ENCODE results near the gene GRID1. TPM values are rescaled to one million over a fixed set of nuclear protein-coding genes. Genes with fewer than 3 reads are reported as not detected.

The GRID1 gene
- total and polyA plus RNA-seq, 10 of the 15 experiments (the other 5 are each of a cell fraction or from before 2014, with no cell fraction given), result 0.04 to 0.62 (median 0.08) TPM; not detected in 5

DNA sequence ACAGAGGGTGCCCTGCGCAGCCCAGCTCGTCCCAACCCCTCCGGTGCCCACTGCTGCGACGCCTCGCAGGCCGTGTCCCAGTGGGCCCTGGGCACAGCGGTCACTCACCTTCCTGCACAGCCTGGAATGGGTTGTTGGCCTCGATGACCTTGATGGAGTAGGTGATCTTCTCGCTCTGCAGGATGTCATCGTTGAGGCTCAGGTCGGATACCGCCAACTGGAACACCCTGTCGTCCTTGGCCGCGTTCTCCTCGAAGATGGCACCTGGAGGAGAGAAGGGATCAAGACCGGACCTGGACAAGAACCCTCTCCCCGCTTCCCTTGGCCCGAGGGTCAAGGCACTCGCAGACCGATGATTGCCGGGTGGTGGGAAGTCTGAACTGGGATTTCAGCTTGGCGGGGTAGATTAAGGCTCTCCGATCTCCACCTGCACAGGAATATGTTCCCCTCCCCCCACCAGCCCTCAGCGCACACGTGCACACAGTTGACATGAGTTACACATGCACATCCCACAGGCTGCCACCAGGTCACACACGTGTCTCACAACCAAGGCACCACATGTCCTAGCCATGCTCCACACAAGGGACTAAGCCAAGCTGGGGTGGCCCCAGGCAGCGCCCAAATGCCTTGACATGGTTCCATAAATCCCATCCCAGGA, 2.6 kb downstream of the GRID1 start (continued):
- TF ChIP-seq, protein P1, sequence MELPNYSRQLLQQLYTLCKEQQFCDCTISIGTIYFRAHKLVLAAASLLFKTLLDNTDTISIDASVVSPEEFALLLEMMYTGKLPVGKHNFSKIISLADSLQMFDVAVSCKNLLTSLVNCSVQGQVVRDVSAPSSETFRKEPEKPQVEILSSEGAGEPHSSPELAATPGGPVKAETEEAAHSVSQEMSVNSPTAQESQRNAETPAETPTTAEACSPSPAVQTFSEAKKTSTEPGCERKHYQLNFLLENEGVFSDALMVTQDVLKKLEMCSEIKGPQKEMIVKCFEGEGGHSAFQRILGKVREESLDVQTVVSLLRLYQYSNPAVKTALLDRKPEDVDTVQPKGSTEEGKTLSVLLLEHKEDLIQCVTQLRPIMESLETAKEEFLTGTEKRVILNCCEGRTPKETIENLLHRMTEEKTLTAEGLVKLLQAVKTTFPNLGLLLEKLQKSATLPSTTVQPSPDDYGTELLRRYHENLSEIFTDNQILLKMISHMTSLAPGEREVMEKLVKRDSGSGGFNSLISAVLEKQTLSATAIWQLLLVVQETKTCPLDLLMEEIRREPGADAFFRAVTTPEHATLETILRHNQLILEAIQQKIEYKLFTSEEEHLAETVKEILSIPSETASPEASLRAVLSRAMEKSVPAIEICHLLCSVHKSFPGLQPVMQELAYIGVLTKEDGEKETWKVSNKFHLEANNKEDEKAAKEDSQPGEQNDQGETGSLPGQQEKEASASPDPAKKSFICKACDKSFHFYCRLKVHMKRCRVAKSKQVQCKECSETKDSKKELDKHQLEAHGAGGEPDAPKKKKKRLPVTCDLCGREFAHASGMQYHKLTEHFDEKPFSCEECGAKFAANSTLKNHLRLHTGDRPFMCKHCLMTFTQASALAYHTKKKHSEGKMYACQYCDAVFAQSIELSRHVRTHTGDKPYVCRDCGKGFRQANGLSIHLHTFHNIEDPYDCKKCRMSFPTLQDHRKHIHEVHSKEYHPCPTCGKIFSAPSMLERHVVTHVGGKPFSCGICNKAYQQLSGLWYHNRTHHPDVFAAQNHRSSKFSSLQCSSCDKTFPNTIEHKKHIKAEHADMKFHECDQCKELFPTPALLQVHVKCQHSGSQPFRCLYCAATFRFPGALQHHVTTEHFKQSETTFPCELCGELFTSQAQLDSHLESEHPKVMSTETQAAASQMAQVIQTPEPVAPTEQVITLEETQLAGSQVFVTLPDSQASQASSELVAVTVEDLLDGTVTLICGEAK (IDR thresholded peaks at IDR 0.05; ENCODE audit: borderline replicate concordance), result no peak
- TF ChIP-seq NR2F1 (conservative IDR thresholded peaks at IDR 0.05), result no peak

GRCh38 chr10:86363184-86363832, 3.3 kb downstream of the GRID1 start:
- no peaks in the 10 kb centered on the region for H3K36me3 ChIP-seq (ENCODE audit: control insufficient read depth in 2 of 2, insufficient read depth in 2 of 2, low read length in 1 of 2)
- in situ Hi-C loops (cut with MboI), result no loop called here
- ATAC-seq, result peak; percentile 74
- CTCF ChIA-PET, result interaction anchor here (1.6 to 1.8 kb wide), 3 partner anchors 12 to 102 kb away, joined by 3 to 8 read pairs (median 5); no protein-coding TSS in a partner anchor
- peaks cover 24 to 34% of the 10 kb centered on the region in 2 experiments for H3K27me3 ChIP-seq (replicated peaks in 1 of 2; ENCODE audit: control insufficient read depth in 2 of 2, insufficient read depth in 2 of 2, low read length in 1 of 2)
- H4K20me1 ChIP-seq (ENCODE audit: control insufficient read depth, insufficient read depth), result peaks cover 3% of the 10 kb centered on the region; the same call in 1 of the 2 replicates
- no peak overlapping the region for H3K27ac ChIP-seq (ENCODE audit: control insufficient read depth, insufficient read depth)
- FAIRE-seq, result no peak
- no peaks in the 10 kb centered on the region for H3K9me3 ChIP-seq (replicated peaks; ENCODE audit: control insufficient read depth, insufficient read depth, low read length)
- POLR2A ChIA-PET, result no interaction called here
- no peaks in the 10 kb centered on the region for H3K79me2 ChIP-seq (ENCODE audit: control insufficient read depth, insufficient read depth, low read length)
- no peak overlapping the region for H3K4me3 ChIP-seq
- no peak overlapping the region for H2AFZ ChIP-seq (ENCODE audit: control insufficient read depth, low read depth, low read length)
- WGBS (ENCODE audit: insufficient coverage, insufficient replicate concordance, low lambda C conversion rate, missing lambda C conversion rate), result 11% methylated on average over 73 of the region's 80 CpGs
- DNase-seq (ENCODE audit: low read depth, low spot score), result no peak
- no peak overlapping the region for H3K4me2 ChIP-seq (ENCODE audit: control insufficient read depth, insufficient read depth)
- no peak overlapping the region for H3K9ac ChIP-seq (ENCODE audit: control insufficient read depth, insufficient read depth, low read length)
- intact Hi-C loops (cut with micrococcal nuclease; ENCODE audit: unreplicated experiment), result no loop called here
- H3K4me1 ChIP-seq (ENCODE audit: control insufficient read depth, insufficient read depth, low read length), result no peaks in the 10 kb centered on the region; the same call in 1 of the 2 replicates
- RAD21 ChIA-PET (ENCODE audit: unreplicated experiment), result no interaction called here
- SMC1A ChIA-PET (ENCODE audit: uncharacterized antibody, unreplicated experiment), result no interaction called here
- no TSS peak for BruUV-seq (replicated peaks)
- TF ChIP-seq, protein P2, sequence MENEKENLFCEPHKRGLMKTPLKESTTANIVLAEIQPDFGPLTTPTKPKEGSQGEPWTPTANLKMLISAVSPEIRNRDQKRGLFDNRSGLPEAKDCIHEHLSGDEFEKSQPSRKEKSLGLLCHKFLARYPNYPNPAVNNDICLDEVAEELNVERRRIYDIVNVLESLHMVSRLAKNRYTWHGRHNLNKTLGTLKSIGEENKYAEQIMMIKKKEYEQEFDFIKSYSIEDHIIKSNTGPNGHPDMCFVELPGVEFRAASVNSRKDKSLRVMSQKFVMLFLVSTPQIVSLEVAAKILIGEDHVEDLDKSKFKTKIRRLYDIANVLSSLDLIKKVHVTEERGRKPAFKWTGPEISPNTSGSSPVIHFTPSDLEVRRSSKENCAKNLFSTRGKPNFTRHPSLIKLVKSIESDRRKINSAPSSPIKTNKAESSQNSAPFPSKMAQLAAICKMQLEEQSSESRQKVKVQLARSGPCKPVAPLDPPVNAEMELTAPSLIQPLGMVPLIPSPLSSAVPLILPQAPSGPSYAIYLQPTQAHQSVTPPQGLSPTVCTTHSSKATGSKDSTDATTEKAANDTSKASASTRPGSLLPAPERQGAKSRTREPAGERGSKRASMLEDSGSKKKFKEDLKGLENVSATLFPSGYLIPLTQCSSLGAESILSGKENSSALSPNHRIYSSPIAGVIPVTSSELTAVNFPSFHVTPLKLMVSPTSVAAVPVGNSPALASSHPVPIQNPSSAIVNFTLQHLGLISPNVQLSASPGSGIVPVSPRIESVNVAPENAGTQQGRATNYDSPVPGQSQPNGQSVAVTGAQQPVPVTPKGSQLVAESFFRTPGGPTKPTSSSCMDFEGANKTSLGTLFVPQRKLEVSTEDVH (IDR thresholded peaks at IDR 0.05; ENCODE audit: low read depth, partially characterized antibody), result no peak
- TF ChIP-seq LARP7 (IDR thresholded peaks at IDR 0.05), result no peak
- TF ChIP-seq POLR2A (IDR thresholded peaks at IDR 0.05; ENCODE audit: low read depth, low read length), result no peak
- TF ChIP-seq RAD21 (IDR thresholded peaks at IDR 0.05; ENCODE audit: insufficient read depth, low read depth, low read length), result peak; percentile 56
- TF ChIP-seq DPF2 (IDR thresholded peaks at IDR 0.05), result no peak
- no peak for TF ChIP-seq TCF7 (IDR thresholded peaks at IDR 0.05; ENCODE audit: borderline replicate concordance)
- TF ChIP-seq, protein P3, sequence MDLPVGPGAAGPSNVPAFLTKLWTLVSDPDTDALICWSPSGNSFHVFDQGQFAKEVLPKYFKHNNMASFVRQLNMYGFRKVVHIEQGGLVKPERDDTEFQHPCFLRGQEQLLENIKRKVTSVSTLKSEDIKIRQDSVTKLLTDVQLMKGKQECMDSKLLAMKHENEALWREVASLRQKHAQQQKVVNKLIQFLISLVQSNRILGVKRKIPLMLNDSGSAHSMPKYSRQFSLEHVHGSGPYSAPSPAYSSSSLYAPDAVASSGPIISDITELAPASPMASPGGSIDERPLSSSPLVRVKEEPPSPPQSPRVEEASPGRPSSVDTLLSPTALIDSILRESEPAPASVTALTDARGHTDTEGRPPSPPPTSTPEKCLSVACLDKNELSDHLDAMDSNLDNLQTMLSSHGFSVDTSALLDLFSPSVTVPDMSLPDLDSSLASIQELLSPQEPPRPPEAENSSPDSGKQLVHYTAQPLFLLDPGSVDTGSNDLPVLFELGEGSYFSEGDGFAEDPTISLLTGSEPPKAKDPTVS (IDR thresholded peaks at IDR 0.05; ENCODE audit: low read depth, low read length), result no peak
- TF ChIP-seq RFX5 (IDR thresholded peaks at IDR 0.05; ENCODE audit: low read depth, low read length), result no peak
- no peak for TF ChIP-seq RCOR1 (conservative IDR thresholded peaks at IDR 0.05; ENCODE audit: low read depth, low read length)
- no peak for TF ChIP-seq BRCA1 (IDR thresholded peaks at IDR 0.05; ENCODE audit: low read depth, low read length)
- no peak for TF ChIP-seq MTA2 (IDR thresholded peaks at IDR 0.05; ENCODE audit: low read depth)
- TF ChIP-seq CEBPB (IDR thresholded peaks at IDR 0.05; ENCODE audit: borderline replicate concordance in 1 of 2, low read depth in 2 of 2, low read length in 2 of 2), result no peak
